ENCODE data around the gene ACACB. TPM values are rescaled to one million over a fixed set of nuclear protein-coding genes. Genes with fewer than 3 reads are reported as not detected.

The ACACB gene
- total RNA-seq, 1 donor from 2014 or later = 27.7 TPM

DNA sequence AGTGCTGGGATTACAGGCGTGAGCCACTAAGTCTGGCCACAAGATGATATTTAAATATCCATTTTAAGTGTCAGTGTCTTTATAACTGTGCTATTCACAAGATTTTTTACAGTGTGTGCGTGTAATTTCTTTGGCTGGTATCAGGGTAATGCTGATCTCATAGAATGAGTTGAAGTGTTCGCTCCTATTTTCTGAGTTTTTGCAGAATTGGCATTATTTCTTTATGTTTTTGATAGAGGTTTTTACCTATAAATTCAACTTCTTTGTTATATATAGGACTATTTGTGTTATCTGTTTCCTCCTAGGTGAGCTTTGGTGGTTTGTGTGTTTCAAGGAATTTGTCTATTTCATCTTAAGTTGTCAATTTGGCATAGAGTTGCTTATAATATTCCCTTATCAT, 147.1 kb downstream of the ACACB start:
- H3K4me3 ChIP-seq (ENCODE audit: low read length in 3 of 3) = no peak overlapping the region
- H3K4me1 ChIP-seq (ENCODE audit: control insufficient read depth in 3 of 3, insufficient read depth in 3 of 3, low read length in 3 of 3) = peaks cover 8 to 12% (median 8%) of the 10 kb centered on the region in 3 donors
- H3K27me3 ChIP-seq (ENCODE audit: control insufficient read depth in 3 of 3, insufficient read depth in 3 of 3, low read length in 3 of 3) = no peaks in the 10 kb centered on the region
- no peak overlapping the region for H3K27ac ChIP-seq (ENCODE audit: low read depth, low read length)
- H3K9me3 ChIP-seq (ENCODE audit: control insufficient read depth in 3 of 3, low read length in 3 of 3) = no peaks in the 10 kb centered on the region
- H3K36me3 ChIP-seq (ENCODE audit: control insufficient read depth in 3 of 3, insufficient read depth in 3 of 3, low read length in 3 of 3) = peaks cover 63 to 80% (median 78%) of the 10 kb centered on the region in 3 donors
- no peak overlapping the region for H3K9ac ChIP-seq (ENCODE audit: low read depth in 1 of 3, low read length in 3 of 3)

DNA sequence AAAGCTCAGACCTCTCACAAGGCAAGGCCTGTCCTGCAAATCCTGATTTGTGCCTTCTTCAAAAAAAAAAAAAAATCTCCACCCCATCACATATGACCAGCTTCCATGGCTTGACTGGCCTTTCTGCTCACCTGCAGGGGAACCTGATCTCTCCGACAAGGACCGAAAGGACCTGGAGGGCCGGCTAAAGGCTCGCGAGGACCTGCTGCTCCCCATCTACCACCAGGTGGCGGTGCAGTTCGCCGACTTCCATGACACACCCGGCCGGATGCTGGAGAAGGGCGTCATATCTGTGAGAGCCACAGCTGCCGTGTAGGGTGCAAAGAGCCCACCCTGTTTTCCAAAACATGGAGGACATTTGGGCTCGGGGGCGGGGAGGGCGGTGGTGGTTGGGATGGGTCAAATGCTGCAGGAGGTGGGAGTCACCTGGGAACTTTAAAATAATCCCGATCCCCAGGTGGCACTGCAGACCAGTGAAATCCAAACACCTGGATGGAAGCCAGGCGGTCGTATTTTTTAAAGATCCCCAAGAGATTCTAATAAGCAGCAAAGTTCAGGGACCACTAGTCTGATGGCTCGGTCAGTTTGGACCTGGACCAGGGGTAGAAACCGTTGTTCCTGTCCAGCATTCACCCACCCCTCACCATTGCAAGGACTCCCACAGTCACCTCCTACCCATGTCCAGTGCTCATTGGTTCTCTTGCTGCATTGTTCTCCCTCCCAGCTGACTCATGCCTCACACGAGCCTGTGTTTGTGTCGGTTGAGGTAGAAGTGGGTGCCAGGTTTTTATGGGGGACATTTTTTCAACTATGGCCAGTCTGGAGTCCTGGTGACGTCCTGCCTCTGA, 147.9 kb downstream of the ACACB start:
- no peak overlapping the region for H3K27ac ChIP-seq (ENCODE audit: low read depth, low read length)
- peaks cover 0 to 4% (median 0%) of the 10 kb centered on the region in 3 donors for H3K4me1 ChIP-seq (ENCODE audit: control insufficient read depth in 3 of 3, insufficient read depth in 3 of 3, low read length in 3 of 3)
- no peak overlapping the region for H3K9ac ChIP-seq (ENCODE audit: low read depth in 1 of 3, low read length in 3 of 3)
- H3K36me3 ChIP-seq (ENCODE audit: control insufficient read depth in 3 of 3, insufficient read depth in 3 of 3, low read length in 3 of 3) = peaks cover 60 to 81% (median 79%) of the 10 kb centered on the region in 3 donors
- H3K27me3 ChIP-seq (ENCODE audit: control insufficient read depth in 3 of 3, insufficient read depth in 3 of 3, low read length in 3 of 3) = no peaks in the 10 kb centered on the region
- H3K9me3 ChIP-seq (ENCODE audit: control insufficient read depth in 3 of 3, low read length in 3 of 3) = no peaks in the 10 kb centered on the region
- H3K4me3 ChIP-seq (ENCODE audit: low read length in 3 of 3) = no peak overlapping the region

DNA sequence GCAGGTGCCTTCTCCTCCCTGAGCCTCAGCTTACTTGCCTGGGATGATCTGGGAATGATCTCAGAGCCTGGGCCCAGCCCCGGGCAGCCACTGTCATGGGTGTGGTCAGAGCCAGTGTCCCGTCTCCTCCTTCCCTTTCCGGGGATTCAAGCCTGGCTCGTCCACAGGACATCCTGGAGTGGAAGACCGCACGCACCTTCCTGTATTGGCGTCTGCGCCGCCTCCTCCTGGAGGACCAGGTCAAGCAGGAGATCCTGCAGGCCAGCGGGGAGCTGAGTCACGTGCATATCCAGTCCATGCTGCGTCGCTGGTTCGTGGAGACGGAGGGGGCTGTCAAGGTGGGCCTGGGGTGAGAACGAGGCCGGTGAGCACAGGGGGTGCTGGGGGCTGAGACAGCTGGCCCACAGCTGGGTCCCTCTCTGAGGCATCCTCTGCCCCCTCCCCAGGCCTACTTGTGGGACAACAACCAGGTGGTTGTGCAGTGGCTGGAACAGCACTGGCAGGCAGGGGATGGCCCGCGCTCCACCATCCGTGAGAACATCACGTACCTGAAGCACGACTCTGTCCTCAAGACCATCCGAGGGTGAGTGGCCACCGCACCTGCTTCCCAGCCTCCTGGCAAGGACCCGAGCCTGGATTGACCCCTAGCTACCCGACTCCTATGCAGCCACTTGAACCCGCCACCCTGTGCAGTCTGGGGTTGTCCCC, 148.7 kb downstream of the ACACB start:
- no peak overlapping the region for H3K4me3 ChIP-seq (ENCODE audit: low read length in 3 of 3)
- no peaks in the 10 kb centered on the region for H3K27me3 ChIP-seq (ENCODE audit: control insufficient read depth in 3 of 3, insufficient read depth in 3 of 3, low read length in 3 of 3)
- H3K27ac ChIP-seq (ENCODE audit: low read depth, low read length) = no peak overlapping the region
- H3K9me3 ChIP-seq (ENCODE audit: control insufficient read depth in 3 of 3, low read length in 3 of 3) = no peaks in the 10 kb centered on the region
- H3K4me1 ChIP-seq (ENCODE audit: control insufficient read depth in 3 of 3, insufficient read depth in 3 of 3, low read length in 3 of 3) = peaks cover 0 to 2% (median 0%) of the 10 kb centered on the region in 3 donors
- no peak overlapping the region for H3K9ac ChIP-seq (ENCODE audit: low read depth in 1 of 3, low read length in 3 of 3)
- peaks cover 53 to 76% (median 74%) of the 10 kb centered on the region in 3 donors for H3K36me3 ChIP-seq (ENCODE audit: control insufficient read depth in 3 of 3, insufficient read depth in 3 of 3, low read length in 3 of 3)

DNA sequence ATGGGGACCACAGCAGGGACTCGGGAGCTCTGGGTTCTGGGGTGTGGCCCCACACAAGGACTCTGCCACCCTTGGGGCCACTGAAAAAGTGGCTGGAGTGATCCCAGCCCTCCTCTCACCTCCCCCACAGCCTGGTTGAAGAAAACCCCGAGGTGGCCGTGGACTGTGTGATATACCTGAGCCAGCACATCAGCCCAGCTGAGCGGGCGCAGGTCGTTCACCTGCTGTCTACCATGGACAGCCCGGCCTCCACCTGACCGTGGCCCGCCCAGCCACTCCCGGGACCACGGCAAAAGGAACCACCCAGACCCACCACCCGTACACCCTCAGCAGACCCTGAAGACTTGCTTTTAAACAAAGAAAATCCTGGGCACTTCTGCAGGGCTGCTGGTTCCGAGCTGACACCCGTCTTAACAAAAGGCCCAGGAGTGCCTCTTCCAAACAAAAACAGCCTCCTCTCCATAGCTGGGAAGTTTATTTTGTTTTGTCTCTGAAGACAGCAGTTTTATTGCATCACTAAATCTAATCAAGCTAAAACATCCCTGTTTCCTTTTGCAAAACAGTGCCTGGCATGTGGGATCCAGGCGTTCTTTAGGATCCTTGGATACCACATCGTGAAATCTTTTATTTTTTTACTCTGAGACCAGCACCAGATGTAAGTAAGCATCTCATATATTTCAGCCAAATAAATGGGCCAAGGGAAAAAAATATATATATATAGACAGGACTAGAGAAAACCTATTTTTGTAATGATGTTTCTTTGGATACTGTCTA, 149.9 kb downstream of the ACACB start:
- H3K27me3 ChIP-seq (ENCODE audit: control insufficient read depth in 3 of 3, insufficient read depth in 3 of 3, low read length in 3 of 3) = no peaks in the 10 kb centered on the region
- no peaks in the 10 kb centered on the region for H3K9me3 ChIP-seq (ENCODE audit: control insufficient read depth in 3 of 3, low read length in 3 of 3)
- no peak overlapping the region for H3K9ac ChIP-seq (ENCODE audit: low read depth in 1 of 3, low read length in 3 of 3)
- no peak overlapping the region for H3K27ac ChIP-seq (ENCODE audit: low read depth, low read length)
- H3K36me3 ChIP-seq (ENCODE audit: control insufficient read depth in 3 of 3, insufficient read depth in 3 of 3, low read length in 3 of 3) = peaks cover 45 to 69% (median 64%) of the 10 kb centered on the region in 3 donors
- peaks cover 0 to 2% (median 0%) of the 10 kb centered on the region in 3 donors for H3K4me1 ChIP-seq (ENCODE audit: control insufficient read depth in 3 of 3, insufficient read depth in 3 of 3, low read length in 3 of 3)
- no peak overlapping the region for H3K4me3 ChIP-seq (ENCODE audit: low read length in 3 of 3)

DNA sequence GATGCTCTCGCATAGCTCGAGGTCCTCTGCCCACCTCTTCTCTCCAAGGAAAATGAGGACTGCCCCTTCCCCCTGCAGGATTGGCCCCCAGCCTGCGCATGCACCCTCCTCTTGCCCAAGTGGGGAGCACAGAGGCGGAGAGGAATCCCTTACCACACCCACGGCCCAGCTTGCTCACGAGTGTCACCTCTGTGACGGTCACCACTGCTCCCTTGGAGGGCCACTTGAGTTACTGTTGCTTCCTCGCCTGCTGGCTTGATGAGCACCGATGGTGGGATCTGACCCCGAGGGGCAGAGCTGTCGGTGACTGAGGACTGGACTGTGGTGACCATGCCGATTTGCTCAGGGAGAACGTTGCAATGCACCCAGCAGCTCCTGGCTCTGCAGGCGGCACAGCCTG, 151.0 kb downstream of the ACACB start:
- no peaks in the 10 kb centered on the region for H3K27me3 ChIP-seq (ENCODE audit: control insufficient read depth in 3 of 3, insufficient read depth in 3 of 3, low read length in 3 of 3)
- no peak overlapping the region for H3K9ac ChIP-seq (ENCODE audit: low read depth in 1 of 3, low read length in 3 of 3)
- H3K36me3 ChIP-seq (ENCODE audit: control insufficient read depth in 3 of 3, insufficient read depth in 3 of 3, low read length in 3 of 3) = peaks cover 39 to 63% (median 56%) of the 10 kb centered on the region in 3 donors
- H3K27ac ChIP-seq (ENCODE audit: low read depth, low read length) = no peak overlapping the region
- H3K4me3 ChIP-seq (ENCODE audit: low read length in 3 of 3) = no peak overlapping the region
- peaks cover 0 to 2% (median 0%) of the 10 kb centered on the region in 3 donors for H3K4me1 ChIP-seq (ENCODE audit: control insufficient read depth in 3 of 3, insufficient read depth in 3 of 3, low read length in 3 of 3)
- H3K9me3 ChIP-seq (ENCODE audit: control insufficient read depth in 3 of 3, low read length in 3 of 3) = no peaks in the 10 kb centered on the region

DNA sequence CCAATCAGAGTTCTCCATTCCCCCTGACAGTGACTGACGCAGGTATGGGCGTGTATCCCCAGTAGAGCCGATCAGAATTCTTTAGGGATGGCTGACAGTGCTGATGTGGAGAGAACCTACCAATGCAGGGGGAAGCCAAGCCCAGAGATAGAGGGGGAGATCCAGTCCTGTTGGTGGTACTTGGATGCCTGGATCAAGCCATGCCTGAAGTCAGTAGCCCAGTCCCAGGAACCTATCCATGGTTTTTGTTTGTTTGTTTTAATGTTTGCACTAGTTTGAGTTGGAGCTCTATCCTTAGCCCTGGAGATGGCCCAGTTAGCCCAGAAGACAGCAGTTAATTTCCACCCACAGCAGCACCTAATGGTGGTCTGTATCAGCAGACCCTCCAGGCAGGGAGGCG, 152.5 kb downstream of the ACACB start:
- Histone ChIP-seq H3K4me1 (ENCODE audit: control insufficient read depth in 3 of 3, insufficient read depth in 3 of 3, low read length in 3 of 3) (peaks cover 0 to 2% (median 0%) of the 10 kb centered on the region in 3 donors), H3K27ac (ENCODE audit: low read depth, low read length) (no peak overlapping the region), H3K4me3 (ENCODE audit: low read length in 3 of 3) (no peak overlapping the region), H3K9ac (ENCODE audit: low read depth in 1 of 3, low read length in 3 of 3) (no peak overlapping the region), H3K9me3 (ENCODE audit: control insufficient read depth in 3 of 3, low read length in 3 of 3) (no peaks in the 10 kb centered on the region), H3K36me3 (ENCODE audit: control insufficient read depth in 3 of 3, insufficient read depth in 3 of 3, low read length in 3 of 3) (peaks cover 36 to 54% (median 49%) of the 10 kb centered on the region in 3 donors), H3K27me3 (ENCODE audit: control insufficient read depth in 3 of 3, insufficient read depth in 3 of 3, low read length in 3 of 3) (no peaks in the 10 kb centered on the region)

DNA sequence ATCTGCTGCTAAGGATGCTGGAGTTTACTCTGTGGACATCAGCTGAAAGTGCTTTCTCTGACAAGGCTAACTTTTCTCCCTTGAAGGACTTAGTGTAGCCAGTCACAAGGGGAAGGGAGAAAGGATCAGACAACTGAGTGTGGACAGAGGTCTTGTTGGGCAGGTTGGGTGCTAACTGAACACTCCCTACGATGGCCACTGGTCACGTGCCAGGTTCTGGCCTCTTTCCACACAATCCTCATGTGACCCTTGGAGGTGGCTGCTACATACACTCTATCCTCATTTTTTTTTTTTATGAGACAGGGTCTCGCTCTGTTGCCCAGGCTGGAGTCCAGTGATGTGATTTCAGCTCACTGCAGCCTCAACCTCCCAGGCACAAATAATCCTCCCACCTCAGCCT, 153.0 kb downstream of the ACACB start:
- H3K4me1 ChIP-seq (ENCODE audit: control insufficient read depth in 3 of 3, insufficient read depth in 3 of 3, low read length in 3 of 3) = peaks cover 0 to 2% (median 0%) of the 10 kb centered on the region in 3 donors
- H3K27ac ChIP-seq (ENCODE audit: low read depth, low read length) = no peak overlapping the region
- H3K9me3 ChIP-seq (ENCODE audit: control insufficient read depth in 3 of 3, low read length in 3 of 3) = no peaks in the 10 kb centered on the region
- H3K4me3 ChIP-seq (ENCODE audit: low read length in 3 of 3) = no peak overlapping the region
- no peak overlapping the region for H3K9ac ChIP-seq (ENCODE audit: low read depth in 1 of 3, low read length in 3 of 3)
- H3K36me3 ChIP-seq (ENCODE audit: control insufficient read depth in 3 of 3, insufficient read depth in 3 of 3, low read length in 3 of 3) = peaks cover 32 to 50% (median 45%) of the 10 kb centered on the region in 3 donors
- no peaks in the 10 kb centered on the region for H3K27me3 ChIP-seq (ENCODE audit: control insufficient read depth in 3 of 3, insufficient read depth in 3 of 3, low read length in 3 of 3)

DNA sequence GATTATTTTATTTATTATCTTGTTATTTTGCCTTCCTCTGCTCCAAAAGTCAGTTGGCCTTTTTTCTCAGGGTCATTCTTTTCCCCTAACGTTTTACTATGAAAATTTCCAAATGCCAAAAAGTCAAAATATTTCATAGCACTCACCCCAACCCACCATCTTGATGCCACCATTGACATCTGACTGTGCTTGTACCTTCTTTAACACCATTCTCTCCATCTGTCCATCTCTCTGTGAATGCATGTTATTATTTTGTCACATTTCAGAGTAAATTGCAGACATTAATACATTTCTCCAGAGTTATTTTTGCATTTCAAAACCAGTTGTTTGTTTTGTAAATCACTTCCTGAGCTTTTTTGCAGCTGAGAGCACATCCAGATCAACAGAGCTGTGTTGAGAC, 154.1 kb downstream of the ACACB start:
- Histone ChIP-seq H3K9ac (ENCODE audit: low read depth in 1 of 3, low read length in 3 of 3) (no peak overlapping the region), H3K4me3 (ENCODE audit: low read length in 3 of 3) (no peak overlapping the region), H3K27ac (ENCODE audit: low read depth, low read length) (no peak overlapping the region), H3K27me3 (ENCODE audit: control insufficient read depth in 3 of 3, insufficient read depth in 3 of 3, low read length in 3 of 3) (no peaks in the 10 kb centered on the region), H3K9me3 (ENCODE audit: control insufficient read depth in 3 of 3, low read length in 3 of 3) (no peaks in the 10 kb centered on the region), H3K36me3 (ENCODE audit: control insufficient read depth in 3 of 3, insufficient read depth in 3 of 3, low read length in 3 of 3) (peaks cover 21 to 39% (median 34%) of the 10 kb centered on the region in 3 donors), H3K4me1 (ENCODE audit: control insufficient read depth in 3 of 3, insufficient read depth in 3 of 3, low read length in 3 of 3) (no peaks in the 10 kb centered on the region)

DNA sequence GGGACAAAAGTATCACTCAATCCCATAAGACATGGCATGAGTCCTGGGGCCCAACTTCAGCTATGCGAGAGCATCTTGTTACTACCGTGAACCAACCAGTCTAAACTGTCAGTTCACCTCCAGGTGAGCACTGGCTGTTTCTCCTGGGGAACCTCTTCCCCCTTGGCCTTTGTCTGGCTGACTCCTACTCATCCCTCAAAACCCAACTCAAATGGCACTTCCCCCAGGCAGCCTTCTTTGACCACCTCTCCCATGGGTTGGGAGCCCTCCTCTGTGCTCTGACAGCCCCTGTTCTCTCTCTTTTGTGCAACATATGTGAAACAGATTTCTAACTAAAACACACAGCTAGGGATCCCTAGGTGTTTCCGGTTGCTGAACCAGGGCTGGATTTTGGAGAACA, 155.0 kb downstream of the ACACB start:
- Histone ChIP-seq H3K36me3 (ENCODE audit: control insufficient read depth in 3 of 3, insufficient read depth in 3 of 3, low read length in 3 of 3) (peaks cover 14 to 30% (median 25%) of the 10 kb centered on the region in 3 donors), H3K27ac (ENCODE audit: low read depth, low read length) (no peak overlapping the region), H3K9me3 (ENCODE audit: control insufficient read depth in 3 of 3, low read length in 3 of 3) (no peaks in the 10 kb centered on the region), H3K9ac (ENCODE audit: low read depth in 1 of 3, low read length in 3 of 3) (no peak overlapping the region), H3K27me3 (ENCODE audit: control insufficient read depth in 3 of 3, insufficient read depth in 3 of 3, low read length in 3 of 3) (no peaks in the 10 kb centered on the region), H3K4me3 (ENCODE audit: low read length in 3 of 3) (no peak overlapping the region), H3K4me1 (ENCODE audit: control insufficient read depth in 3 of 3, insufficient read depth in 3 of 3, low read length in 3 of 3) (no peaks in the 10 kb centered on the region)
